SKM-1 (cell line): ENCODE data around the gene DNHD1.

ENCODE experiments used
- DNase-seq: peaks from one replicate; lab custom pipeline; 2025; ENCODE audit not compliant: unreplicated experiment; lab: John Stamatoyannopoulos, UW

Gene DNHD1

GRCh38 chr11:6563121-6563619 is 66.1 kb downstream of the DNHD1 start:
- DNase-seq = no peak

- DNase-seq = no peak
These were observed 66.6 kb downstream of the DNHD1 start for GRCh38 chr11:6563667-6564066.

- no peak for DNase-seq
These were observed 68.2 kb downstream of the DNHD1 start for GRCh38 chr11:6565325-6565724.

GRCh38 chr11:6565988-6566703 is 69.1 kb downstream of the DNHD1 start:
- DNase-seq = no peak

GRCh38 chr11:6566704-6567370 is 69.8 kb downstream of the DNHD1 start:
- DNase-seq = no peak

GRCh38 chr11:6567371-6567745 is 70.3 kb downstream of the DNHD1 start:
- no peak for DNase-seq

- no peak for DNase-seq
These were observed 71.3 kb downstream of the DNHD1 start for GRCh38 chr11:6568191-6568918.

GRCh38 chr11:6569706-6570105 is 72.6 kb downstream of the DNHD1 start:
- no peak for DNase-seq

- no peak for DNase-seq
These were observed 73.8 kb downstream of the DNHD1 start for GRCh38 chr11:6570691-6571427.

GRCh38 chr11:6571434-6572008 is 74.4 kb downstream of the DNHD1 start:
- no peak for DNase-seq

GRCh38 chr11:6572215-6572614 is 75.1 kb downstream of the DNHD1 start:
- no peak for DNase-seq

GRCh38 chr11:6574816-6575715 is 78.0 kb downstream of the DNHD1 start:
- no peak for DNase-seq

GRCh38 chr11:6576471-6577373 is 79.6 kb downstream of the DNHD1 start:
- peak; percentile 8 for DNase-seq

GRCh38 chr11:6578134-6578533 is 81.1 kb downstream of the DNHD1 start:
- no peak for DNase-seq

GRCh38 chr11:6579681-6580080 is 82.6 kb downstream of the DNHD1 start:
- DNase-seq = no peak

- no peak for DNase-seq
These were observed 86.5 kb downstream of the DNHD1 start for GRCh38 chr11:6583584-6583983.

- DNase-seq = no peak
These were observed 87.4 kb downstream of the DNHD1 start for GRCh38 chr11:6584528-6584927.

GRCh38 chr11:6586434-6587359 is 89.6 kb downstream of the DNHD1 start:
- DNase-seq = no peak
